PC-3 (cell line): ENCODE results near the gene HSPA9. TPM values are rescaled to one million over a fixed set of nuclear protein-coding genes. Genes with fewer than 3 reads are reported as not detected.

ENCODE experiments used
- ATAC-seq: fragments of 200-7000 bp; cut with Tn5 transposase; 2 replicates; pipeline ENCODE4 v1.9.1; 2020; ENCODE audit warnings: mild to moderate bottlenecking, moderate library complexity
- BruUV-seq: library from RNA; stranded (reverse); fragments of 400-500 nt; replicated peaks from 2 replicates; lab custom pipeline; 2021; lab: Mats Ljungman, UMichigan
- CTCF ChIA-PET: fragments of 300-600 bp; sonication (Branson Sonifier 250); formaldehyde crosslinking; loops from one replicate; lab custom pipeline; 2022; ENCODE audit warnings: antibody characterized with exemption; lab: Charles Lee
- POLR2A ChIA-PET: fragments of 300-600 bp; sonication (Branson Sonifier 250); formaldehyde crosslinking; loops from one replicate; lab custom pipeline; 2022; ENCODE audit warnings: antibody characterized with exemption; ENCODE audit not compliant: unreplicated experiment; lab: Charles Lee
- DNase-seq: peaks from one replicate; pipeline ENCODE4 v3.0.0-alpha.2; 2015
- H2AFZ ChIP-seq: fragments of 300-600 bp; sonication (generic); 2 replicates; pipeline ENCODE4 v1.6.0; 2016; ENCODE audit warnings: antibody characterized with exemption, low read length
- H3F3A ChIP-seq: fragments of 300-600 bp; sonication (generic); one replicate; pipeline ENCODE4 v1.6.0; 2017; ENCODE audit warnings: antibody characterized with exemption, low read length, control low read depth, mild to moderate bottlenecking; ENCODE audit not compliant: unreplicated experiment
- H3K27ac ChIP-seq: fragments of 300-600 bp; sonication (generic); 2 replicates; pipeline ENCODE4 v1.5.1; 2016; ENCODE audit warnings: mild to moderate bottlenecking, low read length
- H3K27me3 ChIP-seq: fragments of 300-600 bp; sonication (generic); 2 replicates; pipeline ENCODE4 v1.6.1; 2016; ENCODE audit warnings: low read length, mixed read lengths
- H3K36me3 ChIP-seq: fragments of 300-600 bp; sonication (generic); 2 replicates; pipeline ENCODE4 v1.6.1; 2016; ENCODE audit warnings: low read depth, mixed run types, low read length, mixed read lengths
- H3K4me1 ChIP-seq: fragments of 300-600 bp; sonication (generic); 2 replicates; pipeline ENCODE4 v1.5.1; 2016; ENCODE audit warnings: low read length; ENCODE audit not compliant: insufficient read depth
- H3K4me2 ChIP-seq: fragments of 300-600 bp; sonication (generic); 2 replicates; pipeline ENCODE4 v1.6.0; 2016; ENCODE audit warnings: low read length
- H3K4me3 ChIP-seq: fragments of 300-600 bp; sonication (generic); 2 replicates; pipeline ENCODE4 v1.5.1; 2016; ENCODE audit warnings: mild to moderate bottlenecking, low read length, mixed read lengths
- H3K79me2 ChIP-seq: fragments of 300-600 bp; sonication (generic); 2 replicates; pipeline ENCODE4 v1.6.1; 2017; ENCODE audit warnings: low read length, mixed read lengths
- H3K9ac ChIP-seq: fragments of 300-600 bp; sonication (generic); 2 replicates; pipeline ENCODE4 v1.6.0; 2016; ENCODE audit warnings: mild to moderate bottlenecking, low read length
- H3K9me2 ChIP-seq: fragments of 300-600 bp; sonication (generic); replicated peaks from 2 replicates; pipeline ENCODE4 v1.6.1; 2016; ENCODE audit warnings: mixed run types, low read length, mixed read lengths
- H3K9me3 ChIP-seq: fragments of 300-600 bp; sonication (generic); 2 replicates; pipeline ENCODE4 v1.6.1; 2016; ENCODE audit warnings: low read length, mixed read lengths
- H4K20me1 ChIP-seq: fragments of 300-600 bp; sonication (generic); 2 replicates; pipeline ENCODE4 v1.6.1; 2016; ENCODE audit warnings: low read length, mixed read lengths
- EZH2 ChIP-seq: fragments of 300-600 bp; sonication (generic); IDR thresholded peaks from one replicate; pipeline ENCODE4 v1.6.1; 2017; ENCODE audit warnings: antibody characterized with exemption, mild to moderate bottlenecking, low read length; ENCODE audit not compliant: unreplicated experiment
- EZH2phosphoT487 ChIP-seq: fragments of 300-600 bp; sonication (generic); IDR thresholded peaks from 2 replicates; pipeline ENCODE4 v1.6.1; 2018; ENCODE audit warnings: mild to moderate bottlenecking, antibody characterized with exemption, low read length, borderline replicate concordance
- intact Hi-C: fragments of 100-400 bp; cut with micrococcal nuclease; formaldehyde crosslinking; loops from 2 replicates; pipeline ENCODE4 v1.9.0; 2023
- total RNA-seq: library from RNA; depleted of rRNA; stranded (reverse); fragments of >200 nt; gene quantifications from 2 replicates; pipeline ENCODE4 v1.2.3, GENCODE V29; 2014
- TF ChIP-seq, protein P1 (sequence below): fragments of 300-600 bp; sonication (generic); conservative IDR thresholded peaks from 2 replicates; pipeline ENCODE4 v1.5.1; 2017; ENCODE audit warnings: antibody characterized with exemption, low read depth, mild to moderate bottlenecking, low read length

Gene HSPA9
- total RNA-seq, 1 experiment from 2014 or later = 432 TPM

DNA sequence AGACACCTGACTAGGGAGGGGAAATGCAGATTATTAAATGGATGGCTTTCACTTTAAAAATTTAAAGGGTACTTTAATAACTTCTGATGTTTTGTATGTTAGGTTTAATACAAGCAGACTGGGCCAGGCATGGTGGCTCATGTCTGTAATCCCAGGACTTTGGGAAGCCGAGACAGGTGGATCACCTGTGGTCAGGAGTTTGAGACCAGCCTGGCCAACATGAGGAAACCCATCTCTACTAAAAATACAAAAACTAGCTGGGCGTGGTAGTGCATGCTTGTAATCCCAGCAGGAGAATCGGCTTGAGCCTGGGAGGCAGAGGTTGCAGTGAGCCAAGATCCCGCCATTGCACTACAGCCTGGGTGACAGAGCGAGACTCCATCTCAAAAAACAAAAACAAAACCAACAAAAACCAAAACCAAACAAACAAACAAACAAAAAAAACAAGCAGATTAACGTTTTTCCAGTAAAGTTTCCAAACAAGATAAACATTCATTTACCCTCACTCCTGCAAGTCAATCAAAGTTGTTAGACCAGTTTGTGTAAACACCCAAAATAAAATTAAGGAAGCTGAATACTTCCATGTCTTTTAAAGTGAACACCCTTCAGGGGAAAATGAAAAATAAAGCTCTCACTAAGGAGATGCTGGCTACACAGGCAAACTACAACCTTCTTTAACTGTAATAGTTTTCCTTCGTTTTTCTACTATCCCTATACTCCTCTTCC, 46.3 kb downstream of the HSPA9 start:
- Histone ChIP-seq H3F3A (no peaks in the 10 kb centered on the region), H3K9me2 (no peaks in the 10 kb centered on the region), H3K4me3 (no peak overlapping the region), H2AFZ (no peak overlapping the region), H3K9ac (no peak overlapping the region), H4K20me1 (peaks cover 20% of the 10 kb centered on the region; the same call in 1 of the 2 replicates), H3K27me3 (no peaks in the 10 kb centered on the region), H3K9me3 (no peaks in the 10 kb centered on the region), H3K79me2 (peaks cover 90% of the 10 kb centered on the region), H3K4me1 (peaks cover 8% of the 10 kb centered on the region), H3K4me2 (no peak overlapping the region), H3K36me3 (peaks cover 7% of the 10 kb centered on the region; the same call in 1 of the 2 replicates), H3K27ac (no peak overlapping the region)
- CTCF ChIA-PET = interaction anchor here (0.7 kb wide), 1 partner anchor 20 kb away, joined by 3 read pairs; no protein-coding TSS in a partner anchor
- no TSS peak for BruUV-seq
- POLR2A ChIA-PET = interaction anchor here (0.6 kb wide), 1 partner anchor 14 kb away, joined by 3 read pairs; no protein-coding TSS in a partner anchor
- DNase-seq (no peak), ATAC-seq (no peak)
- TF ChIP-seq EZH2 = no peak
- no peak for TF ChIP-seq EZH2phosphoT487
- intact Hi-C loops = no loop called here

DNA sequence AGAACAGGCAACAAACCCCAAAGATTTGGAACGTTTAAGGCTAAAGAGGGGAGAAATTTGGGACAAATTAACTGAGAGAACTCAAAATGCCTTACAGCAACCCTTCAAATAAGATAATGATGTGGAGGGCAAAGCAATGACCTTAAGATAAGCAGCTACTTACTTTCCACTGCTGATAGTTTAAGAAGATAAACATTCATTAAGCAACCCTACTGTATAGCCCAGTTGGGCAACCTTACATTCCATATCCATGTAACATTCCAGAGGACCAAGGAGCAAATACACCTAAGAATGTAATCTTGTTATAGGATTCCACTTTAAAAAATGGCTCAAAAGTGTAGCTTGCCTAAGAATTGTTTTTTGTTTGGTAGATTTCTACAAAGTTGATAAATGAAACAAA, 47.0 kb downstream of the HSPA9 start:
- Histone ChIP-seq H3K9ac (no peak overlapping the region), H3K4me2 (no peak overlapping the region), H3K9me2 (no peaks in the 10 kb centered on the region), H4K20me1 (peaks cover 20% of the 10 kb centered on the region; the same call in 1 of the 2 replicates), H3K4me1 (peaks cover 8% of the 10 kb centered on the region), H3K27me3 (no peaks in the 10 kb centered on the region), H3F3A (no peaks in the 10 kb centered on the region), H3K36me3 (peaks cover 7% of the 10 kb centered on the region; the same call in 1 of the 2 replicates), H3K79me2 (peaks cover 90% of the 10 kb centered on the region), H3K4me3 (no peak overlapping the region), H3K27ac (no peak overlapping the region), H3K9me3 (no peaks in the 10 kb centered on the region), H2AFZ (no peak overlapping the region)
- ChIA-PET POLR2A (no interaction called here), CTCF (interaction anchor here (0.7 kb wide), 1 partner anchor 20 kb away, joined by 3 read pairs; no protein-coding TSS in a partner anchor)
- ATAC-seq (no peak), DNase-seq (no peak)
- intact Hi-C loops = no loop called here
- TF ChIP-seq EZH2 = no peak
- TF ChIP-seq EZH2phosphoT487 = no peak
- TF ChIP-seq, protein P1, sequence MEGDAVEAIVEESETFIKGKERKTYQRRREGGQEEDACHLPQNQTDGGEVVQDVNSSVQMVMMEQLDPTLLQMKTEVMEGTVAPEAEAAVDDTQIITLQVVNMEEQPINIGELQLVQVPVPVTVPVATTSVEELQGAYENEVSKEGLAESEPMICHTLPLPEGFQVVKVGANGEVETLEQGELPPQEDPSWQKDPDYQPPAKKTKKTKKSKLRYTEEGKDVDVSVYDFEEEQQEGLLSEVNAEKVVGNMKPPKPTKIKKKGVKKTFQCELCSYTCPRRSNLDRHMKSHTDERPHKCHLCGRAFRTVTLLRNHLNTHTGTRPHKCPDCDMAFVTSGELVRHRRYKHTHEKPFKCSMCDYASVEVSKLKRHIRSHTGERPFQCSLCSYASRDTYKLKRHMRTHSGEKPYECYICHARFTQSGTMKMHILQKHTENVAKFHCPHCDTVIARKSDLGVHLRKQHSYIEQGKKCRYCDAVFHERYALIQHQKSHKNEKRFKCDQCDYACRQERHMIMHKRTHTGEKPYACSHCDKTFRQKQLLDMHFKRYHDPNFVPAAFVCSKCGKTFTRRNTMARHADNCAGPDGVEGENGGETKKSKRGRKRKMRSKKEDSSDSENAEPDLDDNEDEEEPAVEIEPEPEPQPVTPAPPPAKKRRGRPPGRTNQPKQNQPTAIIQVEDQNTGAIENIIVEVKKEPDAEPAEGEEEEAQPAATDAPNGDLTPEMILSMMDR = no peak
- no TSS peak for BruUV-seq

DNA sequence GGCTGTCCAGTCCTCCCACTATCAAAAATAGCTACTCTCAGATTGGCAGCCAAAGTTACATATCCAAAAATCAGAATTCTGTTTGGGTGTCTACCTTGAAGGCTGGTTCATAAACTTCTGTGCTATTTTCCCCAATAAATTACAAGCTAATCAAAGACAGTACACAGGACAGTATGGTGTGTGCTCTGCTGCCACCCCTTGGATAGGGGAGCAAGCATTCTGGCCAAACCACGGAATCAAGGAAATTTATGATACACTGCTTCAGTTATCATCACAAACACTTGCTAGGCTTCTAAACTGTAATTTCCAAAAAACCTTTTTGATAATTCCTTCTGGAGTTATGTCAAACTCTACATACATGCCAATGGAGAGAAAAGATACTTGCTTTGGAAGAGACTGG, 48.0 kb downstream of the HSPA9 start:
- intact Hi-C loops = no loop called here
- peaks cover 20% of the 10 kb centered on the region; the same call in 1 of the 2 replicates for H4K20me1 ChIP-seq
- H3K27me3 ChIP-seq = no peaks in the 10 kb centered on the region
- H3K9ac ChIP-seq = no peak overlapping the region
- ChIA-PET POLR2A (no interaction called here), CTCF (interaction anchor here (0.6 kb wide), 1 partner anchor 76 kb away, joined by 3 read pairs; no protein-coding TSS in a partner anchor)
- no peak for DNase-seq
- BruUV-seq = no TSS peak
- H2AFZ ChIP-seq = no peak overlapping the region
- peaks cover 8% of the 10 kb centered on the region for H3K4me1 ChIP-seq
- H3K4me2 ChIP-seq = no peak overlapping the region
- H3F3A ChIP-seq = no peaks in the 10 kb centered on the region
- no peak overlapping the region for H3K27ac ChIP-seq
- H3K36me3 ChIP-seq = peaks cover 8% of the 10 kb centered on the region; the same call in 1 of the 2 replicates
- H3K79me2 ChIP-seq = peaks cover 90% of the 10 kb centered on the region
- ATAC-seq = no peak
- H3K9me2 ChIP-seq = no peaks in the 10 kb centered on the region
- TF ChIP-seq EZH2phosphoT487 = no peak
- no peak overlapping the region for H3K4me3 ChIP-seq
- no peaks in the 10 kb centered on the region for H3K9me3 ChIP-seq
